HG02943 (cell line): ENCODE measurements around the gene CNN2.
A peak's percentile ranks its signal among the peaks of the same experiment; 100 is the strongest.
"Not testable (repeated sequence)": the region's sequence is repeated elsewhere in the genome, so short reads cannot be mapped to it uniquely, and the experiment has no call there.

Experiments
- ATAC-seq: cut with Tn5 transposase; IDR thresholded peaks from one replicate; pipeline ENCODE4 v1.9.1; 2021; ENCODE audit warnings: mild to moderate bottlenecking, low read depth, moderate library complexity; ENCODE audit not compliant: unreplicated experiment

CNN2 gene

DNA sequence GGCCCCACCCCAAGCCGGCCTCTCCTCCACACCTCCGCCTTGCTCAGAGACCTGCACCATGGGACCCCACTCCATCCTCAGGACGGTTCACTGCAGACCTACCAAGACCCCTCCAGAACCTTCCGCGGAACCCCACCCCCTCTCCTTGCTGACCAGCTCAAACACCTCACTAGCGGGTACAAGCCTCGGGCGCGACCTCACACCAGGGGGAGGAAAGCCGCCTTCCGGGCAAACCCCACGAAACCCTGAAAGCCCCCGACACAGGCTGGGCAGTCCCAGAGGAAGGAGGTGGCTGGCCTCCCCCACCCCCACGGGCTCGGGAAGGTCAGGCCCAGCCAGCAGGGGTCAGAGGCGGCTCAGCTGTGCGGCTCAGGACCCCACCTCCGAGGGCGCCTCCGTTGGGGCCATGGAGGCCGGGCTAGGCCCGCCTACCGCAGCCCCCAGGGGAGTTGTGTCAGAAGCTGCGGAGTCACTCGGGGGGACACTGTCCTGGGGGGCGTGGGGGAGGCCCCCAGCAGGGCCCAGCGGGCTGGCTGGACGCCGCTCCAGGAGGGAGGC lies 16.3 kb upstream of the CNN2 start:
- ATAC-seq = no peak

- no peak for ATAC-seq
Observed at GRCh38 chr19:1010586-1011510, 15.6 kb upstream of the CNN2 start.

- ATAC-seq = no peak
Observed at GRCh38 chr19:1011831-1012333, 14.5 kb upstream of the CNN2 start.

DNA sequence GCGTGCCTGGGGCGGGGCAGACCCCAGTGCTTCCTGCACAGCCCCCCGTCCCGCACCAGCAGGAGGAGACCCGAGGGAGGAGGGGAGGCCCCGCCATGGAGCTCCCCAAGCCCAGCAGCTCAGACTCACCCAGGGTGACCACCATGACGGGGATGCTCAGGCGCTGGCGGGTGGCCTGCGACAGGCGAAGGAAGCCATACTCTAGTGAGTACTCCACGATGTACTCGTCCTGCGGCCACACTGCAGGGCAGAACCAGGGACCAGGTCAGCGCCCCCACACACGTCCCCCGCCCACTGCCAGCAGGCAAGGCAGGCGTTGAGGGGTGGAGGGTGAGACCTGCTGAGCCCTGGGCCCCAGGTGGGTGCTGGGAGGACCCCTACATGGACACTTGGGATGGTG lies 14.1 kb upstream of the CNN2 start:
- ATAC-seq = no peak

GRCh38 chr19:1013218-1013617 lies 13.2 kb upstream of the CNN2 start:
- ATAC-seq = no peak

GRCh38 chr19:1014161-1015060 lies 12.0 kb upstream of the CNN2 start:
- ATAC-seq = no peak

- ATAC-seq = no peak
Observed at GRCh38 chr19:1015061-1015781, 11.2 kb upstream of the CNN2 start.

GRCh38 chr19:1015782-1016646 lies 10.4 kb upstream of the CNN2 start:
- no peak for ATAC-seq

GRCh38 chr19:1016647-1017114 lies 9.7 kb upstream of the CNN2 start:
- no peak for ATAC-seq

GRCh38 chr19:1017115-1017905 lies 9.1 kb upstream of the CNN2 start:
- no peak for ATAC-seq

- ATAC-seq = no peak
Observed at GRCh38 chr19:1017906-1018305, 8.5 kb upstream of the CNN2 start.

- ATAC-seq = no peak
Observed at GRCh38 chr19:1018393-1018792, 8.0 kb upstream of the CNN2 start.

GRCh38 chr19:1018932-1019615 lies 7.3 kb upstream of the CNN2 start:
- no peak for ATAC-seq

GRCh38 chr19:1019616-1019961 lies 6.8 kb upstream of the CNN2 start:
- ATAC-seq = no peak

GRCh38 chr19:1019980-1020867 lies 6.2 kb upstream of the CNN2 start:
- ATAC-seq = no peak

GRCh38 chr19:1020868-1021425 lies 5.5 kb upstream of the CNN2 start, which contains the start of gene TMEM259:
Gene TMEM259 (minus strand): TSS chr19:1021123. CDS start chr19:1020996, 127 bp downstream.
- ATAC-seq = peak; percentile 64

GRCh38 chr19:1023883-1024188 lies 2.6 kb upstream of the CNN2 start:
- ATAC-seq = not testable (repeated sequence)
